Mesendoderm (in vitro differentiated cells): ENCODE measurements around the gene SI.
"Not testable (repeated sequence)": the region's sequence is repeated elsewhere in the genome, so short reads cannot be mapped to it uniquely, and the experiment has no call there.

Source experiments
- DNase-seq: peaks from one replicate; pipeline ENCODE4 v3.0.0; 2013
- H2AK5ac ChIP-seq: 2 replicates; pipeline ENCODE4 v1.6.1; 2013; ENCODE audit warnings: low read length, inconsistent platforms
- H2BK120ac ChIP-seq: 2 replicates; pipeline ENCODE4 v1.6.1; 2013; ENCODE audit warnings: low read depth, mild to moderate bottlenecking, low read length, moderate library complexity, mixed read lengths
- H2BK15ac ChIP-seq: replicated peaks from 2 replicates; pipeline ENCODE4 v1.6.1; 2013; ENCODE audit warnings: low read depth, mild to moderate bottlenecking, moderate library complexity
- H2BK5ac ChIP-seq: 2 replicates; pipeline ENCODE4 v1.6.1; 2013; ENCODE audit warnings: low read length, inconsistent platforms
- H3K18ac ChIP-seq: 2 replicates; pipeline ENCODE4 v1.6.1; 2013; ENCODE audit warnings: mild to moderate bottlenecking, low read length, mixed read lengths
- H3K23ac ChIP-seq: one replicate; pipeline ENCODE4 v1.6.1; 2013; ENCODE audit warnings: low read length
- H3K27ac ChIP-seq: 2 replicates; pipeline ENCODE4 v1.5.1; 2013; ENCODE audit warnings: low read depth, mild to moderate bottlenecking, inconsistent platforms, low read length, moderate library complexity
- H3K27me3 ChIP-seq: 2 replicates; pipeline ENCODE4 v1.6.1; 2013; ENCODE audit warnings: low read length, control low read depth, mild to moderate bottlenecking, inconsistent platforms; ENCODE audit not compliant: insufficient read depth, poor library complexity
- H3K36me3 ChIP-seq: 2 replicates; pipeline ENCODE4 v1.6.1; 2013; ENCODE audit warnings: low read length, inconsistent platforms; ENCODE audit not compliant: control insufficient read depth, insufficient read depth
- H3K4ac ChIP-seq: one replicate; pipeline ENCODE4 v1.6.1; 2013; ENCODE audit warnings: low read depth, mild to moderate bottlenecking, low read length, moderate library complexity
- H3K4me1 ChIP-seq: 2 replicates; pipeline ENCODE4 v1.6.1; 2013; ENCODE audit warnings: low read depth, low read length, inconsistent platforms; ENCODE audit not compliant: control insufficient read depth
- H3K4me2 ChIP-seq: 2 replicates; pipeline ENCODE4 v1.6.1; 2013; ENCODE audit warnings: low read length
- H3K4me3 ChIP-seq: 2 replicates; pipeline ENCODE4 v1.5.1; 2013; ENCODE audit warnings: mild to moderate bottlenecking, low read length
- H3K56ac ChIP-seq: one replicate; pipeline ENCODE4 v1.6.1; 2013; ENCODE audit warnings: low read length
- H3K79me1 ChIP-seq: 2 replicates; pipeline ENCODE4 v1.6.1; 2013; ENCODE audit warnings: low read length, inconsistent platforms
- H3K79me2 ChIP-seq: 2 replicates; pipeline ENCODE4 v1.6.1; 2013; ENCODE audit warnings: mild to moderate bottlenecking, low read length; ENCODE audit not compliant: control insufficient read depth, insufficient read depth
- H3K9ac ChIP-seq: 2 replicates; pipeline ENCODE4 v1.6.1; 2013; ENCODE audit warnings: low read length, inconsistent platforms
- H4K5ac ChIP-seq: one replicate; pipeline ENCODE4 v1.6.1; 2013; ENCODE audit warnings: low read length
- H4K8ac ChIP-seq: one replicate; pipeline ENCODE4 v1.6.1; 2013; ENCODE audit warnings: low read depth, mild to moderate bottlenecking, control low read depth, low read length, moderate library complexity
- WGBS: extraction: QIAGEN DNeasy Blood & Tissue Kit; methylation state at CpG from one replicate; pipeline ENCODE4 v1.1.7; 2013; ENCODE audit warnings: low lambda C conversion rate, missing lambda C conversion rate; ENCODE audit not compliant: insufficient coverage; ENCODE audit errors: extremely low coverage; 5-methylcytosine and 5-hydroxymethylcytosine counted together

The SI gene

DNA sequence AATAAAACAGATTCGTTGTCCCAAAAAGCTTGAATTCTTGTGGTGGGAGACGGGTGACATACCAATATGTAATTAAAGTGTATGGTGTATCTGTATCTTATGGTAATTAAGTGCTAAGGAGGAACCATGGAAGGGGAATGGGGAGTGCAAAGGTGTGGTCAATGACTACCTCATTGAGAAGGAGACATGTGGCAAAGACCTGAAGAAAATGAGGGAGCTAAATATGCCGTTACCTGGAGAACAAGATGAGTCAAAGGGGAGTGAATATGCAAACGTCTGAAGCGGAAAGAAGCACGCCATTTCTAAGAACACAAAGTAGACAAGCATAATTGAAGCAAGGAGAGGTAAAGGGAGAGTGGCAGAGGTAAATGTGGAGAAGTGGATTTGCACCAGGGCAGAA, 115.7 kb downstream of the SI start:
- H3K18ac ChIP-seq: no peak overlapping the region
- H2BK15ac ChIP-seq: no peak overlapping the region
- H3K79me2 ChIP-seq: no peaks in the 10 kb centered on the region
- H3K27ac ChIP-seq: no peak overlapping the region
- no peaks in the 10 kb centered on the region for H3K36me3 ChIP-seq
- H2AK5ac ChIP-seq: no peak overlapping the region
- H3K9ac ChIP-seq: no peak overlapping the region
- no peaks in the 10 kb centered on the region for H3K27me3 ChIP-seq
- no peak overlapping the region for H3K4ac ChIP-seq
- no peak overlapping the region for H4K8ac ChIP-seq
- no peak overlapping the region for H3K4me2 ChIP-seq
- H3K56ac ChIP-seq: no peak overlapping the region
- no peak overlapping the region for H3K23ac ChIP-seq
- H4K5ac ChIP-seq: no peak overlapping the region
- DNase-seq: no peak
- no peak overlapping the region for H2BK120ac ChIP-seq
- H3K4me1 ChIP-seq: no peaks in the 10 kb centered on the region
- H3K79me1 ChIP-seq: no peaks in the 10 kb centered on the region
- WGBS: no CpG with 5 or more reads among the region's 6 CpGs
- no peak overlapping the region for H2BK5ac ChIP-seq
- H3K4me3 ChIP-seq: no peak overlapping the region

DNA sequence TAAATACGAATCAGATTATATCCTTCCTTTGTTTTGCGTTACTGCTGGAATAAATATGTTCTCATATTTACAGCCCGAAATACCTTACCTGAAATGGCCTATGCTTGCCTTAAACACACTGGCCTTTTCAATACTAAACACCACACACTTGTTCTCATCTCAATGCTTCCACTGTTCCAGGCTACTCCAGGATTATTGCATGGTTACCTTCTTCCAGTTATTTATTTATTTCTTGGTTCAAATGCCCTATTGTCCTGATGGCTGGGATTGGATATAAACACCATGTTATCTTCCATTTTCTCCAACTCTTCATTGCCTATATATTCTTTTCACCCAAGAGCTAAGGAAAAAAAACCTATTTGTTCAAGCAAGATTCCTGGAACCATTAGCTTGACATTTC, 125.3 kb downstream of the SI start:
- DNase-seq: no peak

DNA sequence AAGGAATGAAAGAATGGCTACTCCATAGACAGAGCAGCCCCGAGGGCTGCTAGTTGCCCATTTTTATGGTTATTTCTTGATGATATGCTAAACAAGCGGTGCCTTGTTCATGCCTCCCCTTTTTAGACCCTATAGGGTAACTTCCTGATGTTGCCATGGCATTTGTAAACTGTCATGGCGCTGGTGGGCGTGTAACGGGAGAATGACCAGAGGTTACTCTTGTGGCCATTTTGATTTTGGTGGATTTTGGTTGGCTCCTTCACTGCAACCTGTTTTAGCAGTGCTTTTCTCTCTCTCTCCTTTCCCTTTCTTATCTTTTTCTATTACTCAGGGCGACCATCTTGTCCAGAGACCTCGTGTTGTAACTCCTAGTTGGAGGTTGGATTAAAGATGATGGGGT, 126.9 kb downstream of the SI start:
- not testable (repeated sequence) for H4K5ac ChIP-seq, DNase-seq, H2BK5ac ChIP-seq, H2AK5ac ChIP-seq, H4K8ac ChIP-seq, H3K79me2 ChIP-seq, H3K27ac ChIP-seq, H3K79me1 ChIP-seq, H3K23ac ChIP-seq, H3K18ac ChIP-seq, H3K4me1 ChIP-seq, H3K56ac ChIP-seq, H3K4ac ChIP-seq, H2BK15ac ChIP-seq, H3K4me3 ChIP-seq, H3K4me2 ChIP-seq, H3K36me3 ChIP-seq, H3K27me3 ChIP-seq, H2BK120ac ChIP-seq, H3K9ac ChIP-seq
- WGBS: no CpG with 5 or more reads among the region's 7 CpGs

More for the DNA sequence above, 125.3 kb downstream of the SI start:
- H3K4me3 ChIP-seq: no peak overlapping the region
- H3K36me3 ChIP-seq: no peaks in the 10 kb centered on the region
- H3K4ac ChIP-seq: no peak overlapping the region
- H3K23ac ChIP-seq: no peak overlapping the region
- no peaks in the 10 kb centered on the region for H3K4me1 ChIP-seq
- H2BK15ac ChIP-seq: no peak overlapping the region
- H2AK5ac ChIP-seq: no peak overlapping the region
- no peak overlapping the region for H3K4me2 ChIP-seq
- no CpG with 5 or more reads among the region's 3 CpGs for WGBS
- no peak overlapping the region for H4K8ac ChIP-seq
- H3K9ac ChIP-seq: no peak overlapping the region
- H3K79me2 ChIP-seq: no peaks in the 10 kb centered on the region
- H2BK120ac ChIP-seq: no peak overlapping the region
- H3K27ac ChIP-seq: no peak overlapping the region
- no peak overlapping the region for H2BK5ac ChIP-seq
- H4K5ac ChIP-seq: no peak overlapping the region
- no peaks in the 10 kb centered on the region for H3K27me3 ChIP-seq
- H3K18ac ChIP-seq: no peak overlapping the region
- no peaks in the 10 kb centered on the region for H3K79me1 ChIP-seq
- no peak overlapping the region for H3K56ac ChIP-seq

DNA sequence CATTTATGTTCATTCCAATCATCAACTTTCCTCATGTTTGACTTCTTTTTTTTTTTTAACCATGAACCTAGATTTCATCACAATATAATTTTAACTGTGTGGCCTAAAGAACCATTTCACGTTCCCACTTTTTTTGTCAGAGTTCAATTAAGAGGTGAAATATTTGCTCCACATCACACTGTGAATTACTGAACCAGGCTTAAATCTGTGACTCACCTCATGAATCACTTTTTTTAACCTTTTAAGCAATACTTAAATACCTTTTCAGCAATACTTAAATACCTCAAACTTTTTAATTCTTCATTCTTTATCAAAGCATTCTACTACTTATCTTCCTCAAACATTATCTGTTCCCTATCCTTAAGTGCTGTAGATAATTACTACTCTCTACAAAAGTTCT, 137.6 kb downstream of the SI start:
- Histone ChIP-seq H3K18ac (no peak overlapping the region), H3K23ac (no peak overlapping the region), H3K4me3 (no peak overlapping the region), H2AK5ac (no peak overlapping the region), H3K79me1 (no peaks in the 10 kb centered on the region), H3K36me3 (no peaks in the 10 kb centered on the region), H3K4me2 (no peak overlapping the region), H3K79me2 (no peaks in the 10 kb centered on the region), H3K27me3 (no peaks in the 10 kb centered on the region), H4K8ac (no peak overlapping the region), H3K4ac (no peak overlapping the region), H4K5ac (no peak overlapping the region), H2BK15ac (no peak overlapping the region), H3K27ac (no peak overlapping the region), H3K9ac (no peak overlapping the region), H2BK5ac (no peak overlapping the region), H3K56ac (no peak overlapping the region), H3K4me1 (no peaks in the 10 kb centered on the region), H2BK120ac (no peak overlapping the region)
- peak; percentile 0 for DNase-seq
- no CpG with 5 or more reads among the region's 1 CpG for WGBS

DNA sequence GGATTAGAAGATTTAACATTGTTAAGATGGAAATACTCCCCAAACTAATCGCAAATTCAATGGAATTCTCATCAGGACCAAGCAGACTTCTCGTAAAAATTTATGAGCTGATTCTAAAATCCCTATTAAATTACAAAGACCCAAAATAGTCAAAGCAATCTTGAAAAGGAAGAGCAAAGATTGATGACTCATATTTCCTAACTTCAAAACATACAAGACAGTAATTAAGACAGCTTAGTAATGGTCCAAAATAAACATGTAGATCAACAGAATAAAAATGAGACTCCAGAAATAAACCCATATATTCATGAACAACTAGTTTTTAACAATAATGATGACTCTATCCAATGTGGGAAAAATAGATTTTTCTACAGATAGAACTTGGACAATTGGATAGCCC, 148.7 kb downstream of the SI start:
- Histone ChIP-seq H2AK5ac (no peak overlapping the region), H2BK5ac (no peak overlapping the region), H3K4ac (no peak overlapping the region), H4K8ac (no peak overlapping the region), H3K4me2 (no peak overlapping the region), H2BK120ac (no peak overlapping the region), H3K9ac (no peak overlapping the region), H3K79me1 (no peaks in the 10 kb centered on the region), H3K36me3 (no peaks in the 10 kb centered on the region), H3K18ac (no peak overlapping the region), H3K4me1 (no peaks in the 10 kb centered on the region), H3K56ac (no peak overlapping the region), H3K4me3 (no peak overlapping the region), H3K79me2 (no peaks in the 10 kb centered on the region), H3K27ac (no peak overlapping the region), H3K27me3 (no peaks in the 10 kb centered on the region), H4K5ac (no peak overlapping the region), H3K23ac (no peak overlapping the region), H2BK15ac (no peak overlapping the region)
- WGBS: no CpG with 5 or more reads among the region's 2 CpGs
- DNase-seq: no peak
